ENCODE results near the gene PANK2.
A peak's percentile ranks its signal among the peaks of the same experiment; 100 is the strongest.
"Not testable (repeated sequence)": the region's sequence is repeated elsewhere in the genome, so short reads cannot be mapped to it uniquely, and the experiment has no call there.

PANK2 gene
- 86.0 to 89.7 reads per million in 2 donors for total RNA-seq

GRCh38 chr20:3888622-3889488 lies at the start of gene PANK2:
PANK2 (plus strand) TSS chr20:3889387.
- peak; percentile 89 to 99 (median 95) for DNase-seq

GRCh38 chr20:3840201-3840600 lies 49.0 kb upstream of the PANK2 start:
- DNase-seq, result not testable (repeated sequence)

- DNase-seq, result no peak
These were observed 46.7 kb upstream of the PANK2 start for GRCh38 chr20:3842348-3842930.

DNA sequence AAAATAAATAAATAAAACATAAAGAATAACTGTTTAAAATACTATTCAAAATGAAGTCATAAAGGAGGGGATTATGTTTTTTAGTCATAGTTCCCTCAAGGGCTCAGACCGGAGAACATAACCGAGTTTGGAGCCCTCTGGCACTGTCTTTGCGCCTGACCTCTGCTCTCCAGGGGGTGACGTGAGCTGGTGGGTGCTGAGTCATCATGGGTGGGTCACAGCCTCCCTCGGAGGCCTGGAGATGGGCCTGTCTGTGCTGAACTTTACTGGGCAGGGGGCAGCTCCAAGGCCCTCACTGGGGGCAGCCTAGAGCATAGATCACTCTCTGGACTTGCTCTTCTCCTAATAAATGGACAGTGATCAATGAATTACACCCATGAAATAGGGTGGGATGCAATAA lies 45.7 kb upstream of the PANK2 start:
- DNase-seq, result no peak

- DNase-seq, result not testable (repeated sequence)
These were observed 45.1 kb upstream of the PANK2 start for GRCh38 chr20:3843990-3844619.

DNA sequence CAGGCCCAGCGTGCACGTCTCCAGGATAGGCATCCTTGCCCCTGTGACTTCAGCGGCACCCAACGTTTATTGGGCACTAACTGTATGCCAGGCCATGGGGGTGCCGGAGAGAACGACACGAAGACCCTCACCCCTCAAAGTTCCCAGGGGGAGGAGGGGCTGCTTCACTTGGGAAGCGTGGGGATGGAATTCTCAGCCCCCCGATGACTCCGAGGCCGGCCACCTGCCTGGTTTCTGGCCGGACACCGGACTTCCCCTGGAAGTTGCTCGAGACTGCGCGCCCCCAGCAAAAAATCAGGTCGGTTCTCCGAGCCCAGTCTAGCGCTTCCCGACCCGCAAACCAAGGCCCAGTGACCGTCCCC lies 42.8 kb upstream of the PANK2 start:
- no peak for DNase-seq

- DNase-seq, result peak; percentile 72 to 88 (median 79)
These were observed 42.3 kb upstream of the PANK2 start, which contains the start of gene MAVS for GRCh38 chr20:3846740-3847428. MAVS (plus strand) TSS chr20:3846834; CDS start chr20:3854625, 7,791 bp downstream.

DNA sequence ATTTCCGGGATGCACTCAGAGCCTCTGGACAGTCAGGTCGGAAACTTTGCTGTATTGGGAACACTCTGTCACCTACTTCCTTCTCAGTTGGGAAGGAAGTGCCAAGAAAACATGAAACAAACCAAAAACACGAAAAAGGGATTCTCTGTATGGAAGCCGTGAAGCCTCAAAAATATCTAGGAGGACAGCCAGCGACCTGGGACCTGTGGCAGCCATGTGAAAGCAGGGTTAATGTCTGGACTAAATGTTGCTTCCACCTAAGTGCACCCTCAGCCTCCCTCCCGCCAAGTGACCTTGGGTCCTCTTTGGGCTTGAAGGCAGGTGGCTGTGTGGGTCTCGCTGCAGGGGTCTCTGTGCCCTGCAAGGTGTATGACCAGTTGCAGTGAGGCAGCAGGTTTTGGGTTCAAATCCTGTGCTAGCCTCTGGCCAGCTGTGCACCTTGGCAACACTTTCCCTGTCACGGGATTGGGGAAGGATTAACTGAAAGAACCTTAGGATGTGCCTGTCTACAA lies 41.7 kb upstream of the PANK2 start:
- DNase-seq, result peak in 1 of 5 experiments; percentile 12

- no peak for DNase-seq
These were observed 40.6 kb upstream of the PANK2 start for GRCh38 chr20:3848565-3848964.

DNA sequence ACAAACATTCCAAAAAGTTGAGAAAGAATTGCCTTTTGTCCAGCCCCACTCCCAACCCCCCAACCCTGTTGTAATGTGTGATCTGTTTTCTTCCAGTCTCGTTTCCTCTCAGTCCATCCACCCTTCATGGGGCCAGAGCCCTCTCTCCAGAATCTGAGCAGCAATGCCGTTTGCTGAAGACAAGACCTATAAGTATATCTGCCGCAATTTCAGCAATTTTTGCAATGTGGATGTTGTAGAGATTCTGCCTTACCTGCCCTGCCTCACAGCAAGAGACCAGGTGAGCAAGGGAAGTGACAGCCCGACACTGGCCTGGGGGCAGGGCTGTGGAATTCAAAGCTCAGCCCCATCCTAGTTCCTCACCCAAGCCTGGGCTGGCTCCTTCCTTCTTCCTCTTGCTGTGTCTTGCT lies 34.7 kb upstream of the PANK2 start:
- DNase-seq, result no peak

DNA sequence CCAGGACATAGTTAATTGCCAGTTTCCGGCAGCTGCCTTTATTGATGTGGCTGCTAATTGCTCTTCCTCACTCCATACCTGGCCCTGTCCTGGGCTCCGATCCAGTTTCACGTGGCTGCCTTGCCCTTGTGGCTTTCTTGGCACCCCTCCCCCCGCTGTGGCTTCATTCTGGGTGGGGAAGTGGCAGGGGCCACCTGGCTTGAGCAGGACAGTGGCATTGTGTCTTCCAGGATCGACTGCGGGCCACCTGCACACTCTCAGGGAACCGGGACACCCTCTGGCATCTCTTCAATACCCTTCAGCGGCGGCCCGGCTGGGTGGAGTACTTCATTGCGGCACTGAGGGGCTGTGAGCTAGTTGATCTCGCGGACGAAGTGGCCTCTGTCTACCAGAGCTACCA lies 31.8 kb upstream of the PANK2 start:
- no peak for DNase-seq

DNA sequence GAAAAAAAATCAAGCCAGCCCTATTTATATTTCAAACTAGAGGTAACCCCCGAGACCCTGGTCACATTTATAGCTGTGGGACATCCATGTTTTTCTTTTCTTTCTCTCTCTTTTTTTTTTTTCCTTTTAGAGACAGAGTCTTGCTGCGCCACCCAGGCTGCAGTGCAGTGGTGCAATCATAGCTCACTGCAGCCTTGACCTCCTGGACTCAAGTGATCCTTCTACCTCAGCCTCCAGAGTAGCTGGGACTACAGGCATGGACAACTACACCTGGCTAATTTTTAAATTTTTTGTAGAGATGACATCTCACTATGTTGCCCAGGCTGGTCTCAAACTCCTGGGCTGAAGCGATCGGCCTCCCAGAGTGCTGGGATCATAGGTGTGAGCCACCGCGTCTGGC lies 30.5 kb upstream of the PANK2 start:
- DNase-seq, result no peak

DNA sequence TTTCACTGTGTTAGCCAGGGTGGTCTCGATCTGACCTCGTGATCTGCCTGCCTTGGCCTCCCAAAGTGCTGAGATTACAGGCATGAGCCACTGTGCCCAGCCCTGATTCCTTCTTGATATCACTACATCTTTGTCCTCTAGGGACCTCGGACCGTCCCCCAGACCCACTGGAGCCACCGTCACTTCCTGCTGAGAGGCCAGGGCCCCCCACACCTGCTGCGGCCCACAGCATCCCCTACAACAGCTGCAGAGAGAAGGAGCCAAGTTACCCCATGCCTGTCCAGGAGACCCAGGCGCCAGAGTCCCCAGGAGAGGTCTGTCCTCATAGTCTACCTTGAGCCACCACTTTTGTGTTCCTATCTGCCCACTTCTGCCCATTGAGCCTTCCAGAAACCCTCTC lies 28.0 kb upstream of the PANK2 start:
- no peak for DNase-seq

DNA sequence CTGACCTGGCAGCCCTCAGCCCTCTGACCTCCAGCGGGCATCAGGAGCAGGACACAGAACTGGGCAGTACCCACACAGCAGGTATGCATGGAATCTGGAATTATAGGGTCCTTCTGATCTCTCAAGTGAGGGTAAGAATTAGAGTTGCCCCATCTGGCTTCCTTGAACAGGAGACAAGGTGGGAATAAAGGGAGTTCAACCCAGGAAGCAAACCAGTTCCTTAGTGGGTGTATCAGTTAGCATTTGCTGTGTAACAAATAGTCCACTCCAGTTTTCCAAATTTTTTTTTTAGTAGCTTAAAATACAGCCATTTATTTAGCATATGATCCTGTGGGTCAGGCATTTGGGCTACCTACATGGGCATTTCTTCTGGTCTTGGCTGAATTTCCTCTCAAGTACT lies 26.9 kb upstream of the PANK2 start:
- DNase-seq, result no peak

- DNase-seq, result no peak
These were observed 25.9 kb upstream of the PANK2 start for GRCh38 chr20:3863317-3863716.

DNA sequence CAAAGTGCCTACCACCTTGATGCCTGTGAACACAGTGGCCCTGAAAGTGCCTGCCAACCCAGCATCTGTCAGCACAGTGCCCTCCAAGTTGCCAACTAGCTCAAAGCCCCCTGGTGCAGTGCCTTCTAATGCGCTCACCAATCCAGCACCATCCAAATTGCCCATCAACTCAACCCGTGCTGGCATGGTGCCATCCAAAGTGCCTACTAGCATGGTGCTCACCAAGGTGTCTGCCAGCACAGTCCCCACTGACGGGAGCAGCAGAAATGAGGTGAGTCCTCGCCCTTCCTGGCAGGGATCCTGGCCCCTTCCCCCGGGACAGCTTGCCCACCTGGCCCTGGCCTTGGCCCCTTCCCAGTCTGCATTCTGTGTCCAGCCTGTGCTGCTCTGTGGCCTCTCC lies 24.7 kb upstream of the PANK2 start:
- no peak for DNase-seq

DNA sequence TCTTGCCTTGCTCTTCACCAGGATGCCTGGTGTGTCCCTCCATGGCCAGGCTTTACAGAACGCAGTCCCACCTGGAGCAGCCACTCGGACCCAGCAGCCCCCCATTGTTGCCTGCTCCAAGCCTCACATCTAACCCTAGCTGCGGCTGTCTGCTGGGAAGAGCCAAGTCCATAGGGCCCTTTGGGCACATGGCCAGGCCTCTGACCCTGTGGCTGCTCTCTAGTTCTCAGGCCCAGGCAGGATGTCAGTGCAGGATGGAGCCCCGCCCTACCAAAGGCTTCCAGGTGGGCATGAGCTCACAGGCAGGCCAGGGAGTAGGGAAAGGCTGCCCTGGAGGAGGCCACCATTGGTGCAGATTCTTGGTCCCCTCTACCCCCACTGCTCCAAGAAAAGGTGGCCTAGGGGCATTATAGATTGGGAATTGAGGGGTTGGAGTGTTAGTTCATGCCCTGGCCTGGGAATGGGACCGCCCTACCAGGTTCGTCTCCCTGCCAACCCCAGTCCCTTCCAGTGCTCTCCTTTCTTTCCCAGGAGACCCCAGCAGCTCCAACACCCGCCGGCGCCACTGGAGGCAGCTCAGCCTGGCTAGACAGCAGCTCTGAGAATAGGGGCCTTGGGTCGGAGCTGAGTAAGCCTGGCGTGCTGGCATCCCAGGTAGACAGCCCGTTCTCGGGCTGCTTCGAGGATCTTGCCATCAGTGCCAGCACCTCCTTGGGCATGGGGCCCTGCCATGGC lies 23.9 kb upstream of the PANK2 start:
- DNase-seq, result no peak

DNA sequence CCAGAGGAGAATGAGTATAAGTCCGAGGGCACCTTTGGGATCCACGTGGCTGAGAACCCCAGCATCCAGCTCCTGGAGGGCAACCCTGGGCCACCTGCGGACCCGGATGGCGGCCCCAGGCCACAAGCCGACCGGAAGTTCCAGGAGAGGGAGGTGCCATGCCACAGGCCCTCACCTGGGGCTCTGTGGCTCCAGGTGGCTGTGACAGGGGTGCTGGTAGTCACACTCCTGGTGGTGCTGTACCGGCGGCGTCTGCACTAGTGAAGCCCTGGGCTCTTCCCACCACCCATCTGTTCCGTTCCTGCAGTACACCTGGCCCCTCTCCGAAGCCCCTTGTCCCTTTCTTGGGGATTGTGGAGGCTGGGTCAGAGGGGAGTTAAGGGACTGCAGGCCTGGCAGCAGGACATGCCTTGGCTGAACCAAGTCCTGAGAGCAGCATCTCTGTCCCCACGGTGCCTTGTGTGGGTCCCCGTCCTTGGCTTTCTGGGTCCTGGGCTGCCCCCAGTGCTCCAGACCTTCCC lies 23.2 kb upstream of the PANK2 start:
- DNase-seq, result no peak

GRCh38 chr20:3866464-3866863 lies 22.7 kb upstream of the PANK2 start:
- DNase-seq, result no peak

DNA sequence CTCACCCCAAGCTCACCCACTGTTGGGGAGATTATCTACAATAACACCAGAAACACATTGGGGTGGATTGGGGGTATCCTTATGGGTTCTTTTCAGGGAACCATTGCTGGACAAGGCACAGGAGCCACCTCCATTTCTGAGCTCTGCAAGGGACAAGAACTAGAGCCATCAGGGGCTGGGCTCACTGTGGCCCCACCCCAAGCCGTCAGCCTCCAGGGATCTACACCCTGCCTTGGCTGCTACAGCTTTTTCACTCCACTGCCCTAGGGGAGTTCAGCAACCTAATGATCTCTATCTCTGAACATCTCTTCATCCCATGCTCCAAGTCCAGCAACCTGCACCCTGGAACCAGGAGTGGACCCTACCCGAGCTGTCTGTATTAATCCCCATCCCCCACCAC lies 21.4 kb upstream of the PANK2 start:
- no peak for DNase-seq

DNA sequence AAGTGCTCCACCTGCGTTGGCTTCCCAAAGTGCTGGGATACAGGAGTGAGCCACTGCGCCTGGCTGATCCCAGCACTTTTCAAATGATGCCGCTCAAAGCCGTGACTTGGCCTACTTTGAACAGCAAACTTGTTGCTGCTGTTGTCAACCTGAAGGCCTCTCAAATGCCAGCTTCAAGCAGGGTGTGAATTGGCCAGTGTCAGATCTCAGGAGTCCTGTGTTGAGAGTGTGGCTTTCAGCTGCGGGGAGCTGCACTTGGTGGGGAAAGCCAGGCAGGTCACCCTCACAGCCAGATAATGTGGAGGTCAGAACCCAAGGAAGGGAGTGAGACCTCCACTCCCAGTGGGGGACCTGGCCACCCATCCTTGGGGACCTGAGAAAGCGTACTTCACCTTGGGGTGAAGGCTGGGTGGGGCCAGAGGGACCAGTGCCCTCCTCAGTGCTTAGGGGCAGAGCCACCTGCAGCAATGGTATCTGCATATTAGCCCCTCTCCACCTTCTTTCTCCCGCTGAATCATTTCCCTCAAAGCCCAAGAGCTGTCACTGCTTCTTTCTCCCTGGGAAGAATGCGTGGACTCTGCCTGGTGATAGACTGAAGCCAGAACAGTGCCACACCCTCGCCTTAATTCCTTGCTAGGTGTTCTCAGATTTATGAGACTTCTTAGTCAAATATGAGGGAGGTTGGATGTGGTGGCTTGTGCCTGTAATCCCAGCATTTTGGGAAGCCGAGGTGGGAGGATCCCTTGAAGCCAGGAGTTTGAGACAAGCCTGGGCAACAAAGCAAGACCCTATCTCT lies 19.1 kb upstream of the PANK2 start:
- DNase-seq, result no peak
